Colonic mucosa (tissue), 4 donors: ENCODE results near the gene AGBL4. TPM values are rescaled to one million over a fixed set of nuclear protein-coding genes. Genes with fewer than 3 reads are reported as not detected.

Source experiments
- DNase-seq: peaks from one replicate; pipeline ENCODE4 v3.0.0-alpha.2; 2020
- H3K27ac ChIP-seq: fragments of 200-600 bp; one replicate; pipeline ENCODE4 v1.8.0; 2021
- H3K27me3 ChIP-seq: fragments of 200-600 bp; one replicate; pipeline ENCODE4 v1.8.0; 2021
- H3K36me3 ChIP-seq: fragments of 200-600 bp; one replicate; pipeline ENCODE4 v1.8.0; 2021
- H3K4me1 ChIP-seq: fragments of 200-600 bp; one replicate; pipeline ENCODE4 v1.8.0; 2021; ENCODE audit warnings: mild to moderate bottlenecking
- H3K4me3 ChIP-seq: fragments of 200-600 bp; one replicate; pipeline ENCODE4 v1.8.0; 2021
- H3K9ac ChIP-seq, 2 donors: one replicate each; pipeline ENCODE4 v1.7.0; 2013; ENCODE audit warnings: control low read depth in 2 of 2, low read depth in 2 of 2, low read length in 2 of 2
- H3K9me3 ChIP-seq: fragments of 200-600 bp; one replicate; pipeline ENCODE4 v1.8.0; 2021
- intact Hi-C: fragments of 100-400 bp; cut with DNase I; formaldehyde crosslinking; loops from one replicate; pipeline ENCODE4 v1.14.1; 2022
- total RNA-seq, 2 donors: library from RNA; stranded (reverse); fragmentation: NEBNext Ultra II Directional in 1 of 2; extraction: Animal tissue kit (Norgen Biotek cat#: 25700) in 1 of 2; gene quantifications; one replicate each; pipeline ENCODE4 v1.2.1, GENCODE V29; 2021
- TF ChIP-seq, protein P1 (sequence below): fragments of 200-600 bp; IDR thresholded peaks from one replicate; pipeline ENCODE4 v1.8.0; 2022; ENCODE audit warnings: antibody characterized with exemption, mild to moderate bottlenecking
- donor health status: healthy.
- donor health status: DM: no; HTN: no; CAD: no.
- donor health status: DM: no; HTN: no; CAD: no.

The AGBL4 gene
- total RNA-seq, 2 donors from 2014 or later: 0.24 to 0.30 TPM

DNA sequence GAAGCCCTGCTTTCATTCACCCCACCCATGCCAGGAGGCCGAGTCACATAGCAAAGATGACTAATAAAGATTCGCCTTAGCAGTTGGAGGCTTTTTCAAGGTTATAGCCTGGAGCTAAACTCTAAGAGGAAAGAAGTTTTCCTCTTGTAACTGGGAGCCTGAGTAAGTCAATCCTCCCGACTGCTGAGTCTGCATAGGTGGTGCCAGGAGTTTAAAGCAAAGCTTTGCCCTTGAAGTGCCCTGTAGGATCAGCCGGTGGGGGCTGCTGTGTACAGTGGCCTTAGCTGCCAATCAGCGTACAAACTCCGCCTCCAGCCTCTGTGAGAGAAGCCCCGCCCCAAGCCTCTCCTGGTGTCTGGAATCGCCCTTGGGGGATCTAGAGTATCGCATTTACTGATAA is 1404.2 kb downstream of the AGBL4 start:
- H3K9ac ChIP-seq: no peak overlapping the region
- peak; percentile 18 for DNase-seq
- H3K4me3 ChIP-seq: no peak overlapping the region
- TF ChIP-seq, protein P1, sequence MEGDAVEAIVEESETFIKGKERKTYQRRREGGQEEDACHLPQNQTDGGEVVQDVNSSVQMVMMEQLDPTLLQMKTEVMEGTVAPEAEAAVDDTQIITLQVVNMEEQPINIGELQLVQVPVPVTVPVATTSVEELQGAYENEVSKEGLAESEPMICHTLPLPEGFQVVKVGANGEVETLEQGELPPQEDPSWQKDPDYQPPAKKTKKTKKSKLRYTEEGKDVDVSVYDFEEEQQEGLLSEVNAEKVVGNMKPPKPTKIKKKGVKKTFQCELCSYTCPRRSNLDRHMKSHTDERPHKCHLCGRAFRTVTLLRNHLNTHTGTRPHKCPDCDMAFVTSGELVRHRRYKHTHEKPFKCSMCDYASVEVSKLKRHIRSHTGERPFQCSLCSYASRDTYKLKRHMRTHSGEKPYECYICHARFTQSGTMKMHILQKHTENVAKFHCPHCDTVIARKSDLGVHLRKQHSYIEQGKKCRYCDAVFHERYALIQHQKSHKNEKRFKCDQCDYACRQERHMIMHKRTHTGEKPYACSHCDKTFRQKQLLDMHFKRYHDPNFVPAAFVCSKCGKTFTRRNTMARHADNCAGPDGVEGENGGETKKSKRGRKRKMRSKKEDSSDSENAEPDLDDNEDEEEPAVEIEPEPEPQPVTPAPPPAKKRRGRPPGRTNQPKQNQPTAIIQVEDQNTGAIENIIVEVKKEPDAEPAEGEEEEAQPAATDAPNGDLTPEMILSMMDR: no peak
- H3K4me1 ChIP-seq: no peaks in the 10 kb centered on the region
- no peaks in the 10 kb centered on the region for H3K9me3 ChIP-seq
- no peaks in the 10 kb centered on the region for H3K27me3 ChIP-seq
- no peaks in the 10 kb centered on the region for H3K36me3 ChIP-seq
- intact Hi-C loops: no loop called here
- no peak overlapping the region for H3K27ac ChIP-seq

DNA sequence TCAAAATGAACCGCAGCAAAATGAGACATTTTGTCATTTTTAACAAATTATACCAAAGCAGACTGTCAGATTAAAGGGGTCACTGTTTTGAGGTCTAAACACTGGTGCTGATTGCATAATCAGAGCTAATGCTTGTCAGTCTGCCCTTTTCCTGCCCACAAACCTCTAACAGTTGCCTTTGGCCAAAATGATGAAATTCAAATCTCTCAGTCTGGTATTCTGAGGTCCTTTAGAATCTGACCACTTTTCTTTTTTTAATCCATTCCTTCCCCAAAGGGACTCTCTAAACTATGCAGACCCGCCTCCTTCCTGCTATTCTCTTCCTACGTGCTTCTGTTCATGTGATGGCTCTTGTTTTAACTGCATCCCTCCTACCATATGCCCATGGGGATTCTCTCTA is 1406.5 kb downstream of the AGBL4 start:
- intact Hi-C loops: no loop called here
- TF ChIP-seq, protein P1: no peak
- Histone ChIP-seq H3K27me3 (no peaks in the 10 kb centered on the region), H3K9ac (no peak overlapping the region), H3K4me1 (no peaks in the 10 kb centered on the region), H3K36me3 (no peaks in the 10 kb centered on the region), H3K27ac (no peak overlapping the region), H3K9me3 (no peaks in the 10 kb centered on the region), H3K4me3 (no peak overlapping the region)
- DNase-seq: no peak

DNA sequence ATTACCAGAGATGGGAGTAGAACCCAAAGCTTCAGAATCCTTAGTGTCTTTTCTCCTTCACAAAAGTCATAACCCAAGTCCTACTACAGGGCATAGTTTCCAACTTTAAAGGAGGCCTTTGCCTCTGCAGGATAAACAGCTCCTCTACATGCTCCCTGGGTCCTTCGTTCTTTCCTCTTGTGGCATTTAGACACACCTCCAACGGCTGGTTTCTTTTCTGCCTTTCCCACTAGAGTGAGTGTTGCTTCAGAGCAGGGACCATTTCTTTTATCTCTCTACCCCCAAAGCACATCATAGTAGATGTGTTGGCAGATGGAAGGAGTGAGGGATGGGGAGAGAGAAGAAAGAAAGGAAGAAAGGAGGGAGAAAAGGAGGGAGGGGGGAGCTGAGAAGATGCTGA is 1407.0 kb downstream of the AGBL4 start:
- Histone ChIP-seq H3K4me3 (no peak overlapping the region), H3K4me1 (no peaks in the 10 kb centered on the region), H3K27ac (no peak overlapping the region), H3K36me3 (no peaks in the 10 kb centered on the region), H3K9ac (no peak overlapping the region), H3K27me3 (no peaks in the 10 kb centered on the region), H3K9me3 (no peaks in the 10 kb centered on the region)
- no peak for DNase-seq
- intact Hi-C loops: no loop called here
- TF ChIP-seq, protein P1: no peak

DNA sequence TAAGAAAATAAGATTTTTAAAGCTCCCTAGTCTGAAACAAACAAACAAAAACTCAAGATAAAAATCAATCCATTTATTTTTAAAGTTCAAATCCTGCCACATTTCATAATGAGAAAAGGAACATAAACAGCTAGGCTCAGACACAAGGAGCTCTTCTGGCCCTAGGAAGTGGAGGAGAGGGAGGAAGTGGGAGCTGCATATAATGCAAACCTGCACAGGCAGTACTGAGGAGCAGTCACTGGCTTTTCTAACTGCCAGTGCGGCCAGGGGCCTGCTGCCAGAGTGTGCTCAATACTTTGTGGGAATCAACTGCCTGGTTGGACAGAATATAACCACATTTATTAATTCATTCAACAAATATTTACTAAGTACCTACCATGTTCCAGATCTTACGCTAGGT is 1411.9 kb downstream of the AGBL4 start:
- intact Hi-C loops: no loop called here
- no peak overlapping the region for H3K9ac ChIP-seq
- no peak overlapping the region for H3K4me3 ChIP-seq
- no peaks in the 10 kb centered on the region for H3K36me3 ChIP-seq
- no peaks in the 10 kb centered on the region for H3K4me1 ChIP-seq
- no peak overlapping the region for H3K27ac ChIP-seq
- no peaks in the 10 kb centered on the region for H3K27me3 ChIP-seq
- DNase-seq: no peak
- TF ChIP-seq, protein P1: no peak
- H3K9me3 ChIP-seq: no peaks in the 10 kb centered on the region

DNA sequence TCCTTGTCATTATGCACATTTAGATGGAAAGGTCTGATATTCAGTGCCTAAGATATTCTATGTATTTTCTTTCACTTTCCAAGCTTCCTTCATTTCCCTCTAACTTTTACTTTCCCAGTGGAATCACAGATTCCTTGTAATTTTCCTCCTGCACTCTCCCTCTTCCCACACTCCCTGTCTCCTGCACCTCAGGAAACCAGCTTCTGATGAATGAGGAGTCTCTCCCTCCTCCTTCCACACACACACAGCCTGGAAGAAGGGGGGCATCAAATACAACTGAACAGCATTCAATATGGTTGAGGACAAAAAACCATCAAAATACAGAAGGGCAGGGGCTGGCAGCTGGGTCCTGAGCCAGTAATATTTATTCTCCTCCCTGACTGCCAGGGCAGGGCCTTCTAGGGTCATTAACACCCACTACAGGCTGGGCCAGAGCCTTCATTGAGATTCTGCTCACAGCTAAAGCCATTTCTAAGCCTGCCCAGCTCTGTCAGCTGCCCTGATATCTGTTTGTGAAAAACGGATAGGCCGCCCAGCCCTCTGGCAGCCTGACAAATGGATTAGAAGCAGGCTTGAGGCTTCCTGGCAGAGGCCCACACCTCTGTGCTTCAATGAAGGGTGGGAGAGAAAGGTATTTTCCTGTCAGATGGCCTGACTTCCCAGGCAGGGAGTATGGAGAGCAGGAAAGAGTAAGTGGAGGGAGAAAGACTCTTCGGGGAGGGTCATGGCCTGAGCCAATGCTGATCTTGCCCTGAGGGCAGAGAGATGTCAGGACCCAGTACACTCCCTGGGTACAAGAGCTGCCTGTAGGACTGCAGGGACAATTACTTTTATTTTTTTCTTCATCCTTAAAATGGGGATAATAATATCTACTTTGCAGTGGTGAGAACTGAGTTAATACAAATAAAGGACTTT is 1412.9 kb downstream of the AGBL4 start:
- H3K4me3 ChIP-seq: no peak overlapping the region
- no peaks in the 10 kb centered on the region for H3K4me1 ChIP-seq
- DNase-seq: no peak
- no peaks in the 10 kb centered on the region for H3K36me3 ChIP-seq
- H3K9ac ChIP-seq: no peak overlapping the region
- intact Hi-C loops: no loop called here
- H3K9me3 ChIP-seq: no peaks in the 10 kb centered on the region
- no peak overlapping the region for H3K27ac ChIP-seq
- no peaks in the 10 kb centered on the region for H3K27me3 ChIP-seq
- TF ChIP-seq, protein P1: no peak
